CD4-positive, CD25-positive, alpha-beta regulatory T cell (primary cell): ENCODE measurements around the gene ARHGAP22. TPM values are rescaled to one million over a fixed set of nuclear protein-coding genes. Genes with fewer than 3 reads are reported as not detected.

ENCODE experiments used
- ATAC-seq, 2 donors: fragments of 150-1000 bp; cut with Tn5 transposase; one replicate each; pipeline ENCODE4 v1.10.0; 2021; ENCODE audit warnings: low read depth in 2 of 2, moderate number of reproducible peaks in 2 of 2, moderate library complexity in 1 of 2
- DNase-seq, 3 donors: peaks; one replicate each; pipeline versions ENCODE4 v3.0.0 to v3.0.0-alpha.2; 2012 to 2022; ENCODE audit warnings: mixed read lengths in 1 of 3
- H3K27ac ChIP-seq: one replicate; pipeline ENCODE4 v1.7.0; 2013; ENCODE audit warnings: mild to moderate bottlenecking, low read length; ENCODE audit not compliant: insufficient read depth, poor library complexity, severe bottlenecking
- H3K27me3 ChIP-seq: one replicate; pipeline ENCODE4 v1.7.0; 2013; ENCODE audit warnings: low read length; ENCODE audit not compliant: control insufficient read depth, insufficient read depth
- H3K36me3 ChIP-seq: one replicate; pipeline ENCODE4 v1.7.0; 2013; ENCODE audit warnings: mild to moderate bottlenecking, low read length, moderate library complexity; ENCODE audit not compliant: control insufficient read depth, insufficient read depth
- H3K4me1 ChIP-seq: 2 replicates; pipeline ENCODE4 v1.7.0; 2013; ENCODE audit warnings: mild to moderate bottlenecking, low read length; ENCODE audit not compliant: insufficient read depth, control insufficient read depth, poor library complexity, severe bottlenecking
- H3K4me3 ChIP-seq: one replicate; pipeline ENCODE4 v1.7.0; 2013; ENCODE audit warnings: low read depth, mild to moderate bottlenecking, low read length, moderate library complexity
- H3K9me3 ChIP-seq, 2 experiments: 1 replicate in 1 of 2; 2 replicates in 1 of 2; pipeline ENCODE4 v1.7.0; 2013; ENCODE audit warnings: low read length in 2 of 2, mild to moderate bottlenecking in 1 of 2, moderate library complexity in 1 of 2; ENCODE audit not compliant: control insufficient read depth in 2 of 2
- H3K27ac Mint-ChIP-seq, 3 donors: one replicate each; pipeline ENCODE4 v1.8.0; 2020 to 2022; ENCODE audit warnings: mild to moderate bottlenecking in 3 of 3, mixed read lengths in 3 of 3, moderate library complexity in 2 of 3
- H3K27me3 Mint-ChIP-seq: one replicate; pipeline ENCODE4 v1.8.0; 2022; ENCODE audit warnings: mild to moderate bottlenecking, mixed read lengths
- H3K36me3 Mint-ChIP-seq: one replicate; pipeline ENCODE4 v1.8.0; 2020; ENCODE audit warnings: mixed read lengths
- H3K4me1 Mint-ChIP-seq, 4 donors: one replicate each; pipeline ENCODE4 v1.8.0; 2020 to 2022; ENCODE audit warnings: mixed read lengths in 4 of 4, mild to moderate bottlenecking in 1 of 4
- H3K4me3 Mint-ChIP-seq, 4 donors: one replicate each; pipeline ENCODE4 v1.8.0; 2020 to 2022; ENCODE audit warnings: mild to moderate bottlenecking in 4 of 4, mixed read lengths in 4 of 4, moderate library complexity in 3 of 4
- H3K9me3 Mint-ChIP-seq, 7 donors: one replicate each; pipeline ENCODE4 v1.8.0; 2020 to 2022; ENCODE audit warnings: mixed read lengths in 7 of 7, mild to moderate bottlenecking in 3 of 7, moderate library complexity in 2 of 7
- polyA plus RNA-seq, 4 donors: library from polyadenylated mRNA; unstranded; fragments of 300-500 nt; fragmentation: Illumina TruSeq; gene quantifications; one replicate each; pipeline ENCODE4 v1.2.3, GENCODE V29; 2021
- total RNA-seq: library from RNA; stranded (reverse); gene quantifications from one replicate; pipeline ENCODE4 v1.2.3, GENCODE V29; 2022

The ARHGAP22 gene
- total and polyA plus RNA-seq, 5 donors from 2014 or later: 0.42 TPM; not detected in 4

GRCh38 chr10:48491392-48492139, 113.3 kb downstream of the ARHGAP22 start:
- DNase-seq (no peak), ATAC-seq (no peak)
- peaks cover 29% of the 10 kb centered on the region for H3K27me3 Mint-ChIP-seq
- H3K4me3 Mint-ChIP-seq: no peak overlapping the region
- H3K36me3 Mint-ChIP-seq: no peaks in the 10 kb centered on the region
- H3K27ac Mint-ChIP-seq: peak overlapping the region in 1 of 3 donors; percentile 65
- Histone ChIP-seq H3K4me1 (no peaks in the 10 kb centered on the region), H3K4me3 (no peak overlapping the region), H3K36me3 (no peaks in the 10 kb centered on the region), H3K27ac (no peak overlapping the region), H3K9me3 (no peaks in the 10 kb centered on the region), H3K27me3 (no peaks in the 10 kb centered on the region)
- H3K4me1 Mint-ChIP-seq: peaks cover 0 to 15% (median 10%) of the 10 kb centered on the region in 4 donors
- no peaks in the 10 kb centered on the region for H3K9me3 Mint-ChIP-seq

GRCh38 chr10:48490946-48491345, 113.9 kb downstream of the ARHGAP22 start:
- no peak overlapping the region for H3K4me3 ChIP-seq
- Mint-ChIP-seq H3K4me3 (peak overlapping the region in 1 of 4 donors; percentile 27), H3K36me3 (no peaks in the 10 kb centered on the region), H3K9me3 (no peaks in the 10 kb centered on the region), H3K27me3 (peaks cover 29% of the 10 kb centered on the region), H3K27ac (peak overlapping the region in 1 of 3 donors; percentile 65), H3K4me1 (peaks cover 0 to 15% (median 10%) of the 10 kb centered on the region in 4 donors)
- no peaks in the 10 kb centered on the region for H3K27me3 ChIP-seq
- DNase-seq: no peak
- no peaks in the 10 kb centered on the region for H3K36me3 ChIP-seq
- no peak overlapping the region for H3K27ac ChIP-seq
- H3K4me1 ChIP-seq: no peaks in the 10 kb centered on the region
- H3K9me3 ChIP-seq: no peaks in the 10 kb centered on the region
- no peak for ATAC-seq

GRCh38 chr10:48490571-48490940, 114.3 kb downstream of the ARHGAP22 start:
- Mint-ChIP-seq H3K9me3 (no peaks in the 10 kb centered on the region), H3K27me3 (peaks cover 27% of the 10 kb centered on the region), H3K36me3 (no peaks in the 10 kb centered on the region), H3K4me3 (peak overlapping the region in 1 of 4 donors; percentile 27), H3K27ac (no peak overlapping the region), H3K4me1 (peaks cover 0 to 15% (median 10%) of the 10 kb centered on the region in 4 donors)
- Histone ChIP-seq H3K9me3 (no peaks in the 10 kb centered on the region), H3K27ac (no peak overlapping the region), H3K4me1 (no peaks in the 10 kb centered on the region), H3K4me3 (no peak overlapping the region), H3K36me3 (no peaks in the 10 kb centered on the region), H3K27me3 (no peaks in the 10 kb centered on the region)
- ATAC-seq (no peak), DNase-seq (no peak)

GRCh38 chr10:48489099-48489498, 115.8 kb downstream of the ARHGAP22 start:
- Mint-ChIP-seq H3K27ac (no peak overlapping the region), H3K4me1 (peaks cover 0 to 5% (median 3%) of the 10 kb centered on the region in 4 donors), H3K9me3 (no peaks in the 10 kb centered on the region), H3K27me3 (peaks cover 20% of the 10 kb centered on the region), H3K36me3 (no peaks in the 10 kb centered on the region), H3K4me3 (no peak overlapping the region)
- Histone ChIP-seq H3K4me3 (no peak overlapping the region), H3K4me1 (no peaks in the 10 kb centered on the region), H3K36me3 (no peaks in the 10 kb centered on the region), H3K9me3 (no peaks in the 10 kb centered on the region), H3K27ac (no peak overlapping the region), H3K27me3 (no peaks in the 10 kb centered on the region)
- no peak for DNase-seq
- ATAC-seq: no peak

- Histone ChIP-seq H3K4me3 (no peak overlapping the region), H3K9me3 (no peaks in the 10 kb centered on the region), H3K36me3 (no peaks in the 10 kb centered on the region), H3K27ac (no peak overlapping the region), H3K27me3 (no peaks in the 10 kb centered on the region), H3K4me1 (no peaks in the 10 kb centered on the region)
- Mint-ChIP-seq H3K36me3 (no peaks in the 10 kb centered on the region), H3K4me1 (no peaks in the 10 kb centered on the region), H3K27ac (no peak overlapping the region), H3K9me3 (no peaks in the 10 kb centered on the region), H3K27me3 (peaks cover 24% of the 10 kb centered on the region), H3K4me3 (no peak overlapping the region)
- no peak for DNase-seq
- no peak for ATAC-seq
Observed at GRCh38 chr10:48487244-48487643, 117.6 kb downstream of the ARHGAP22 start.

- Histone ChIP-seq H3K4me1 (no peaks in the 10 kb centered on the region), H3K9me3 (no peaks in the 10 kb centered on the region), H3K27me3 (no peaks in the 10 kb centered on the region), H3K27ac (no peak overlapping the region), H3K36me3 (no peaks in the 10 kb centered on the region), H3K4me3 (no peak overlapping the region)
- H3K36me3 Mint-ChIP-seq: no peaks in the 10 kb centered on the region
- no peak for DNase-seq
- H3K4me1 Mint-ChIP-seq: no peaks in the 10 kb centered on the region
- peaks cover 28% of the 10 kb centered on the region for H3K27me3 Mint-ChIP-seq
- ATAC-seq: no peak
- H3K4me3 Mint-ChIP-seq: no peak overlapping the region
- no peaks in the 10 kb centered on the region for H3K9me3 Mint-ChIP-seq
- H3K27ac Mint-ChIP-seq: no peak overlapping the region
Observed at GRCh38 chr10:48485711-48486110, 119.2 kb downstream of the ARHGAP22 start.

- Histone ChIP-seq H3K36me3 (no peaks in the 10 kb centered on the region), H3K27me3 (no peaks in the 10 kb centered on the region), H3K4me1 (no peaks in the 10 kb centered on the region), H3K27ac (no peak overlapping the region), H3K4me3 (no peak overlapping the region), H3K9me3 (no peaks in the 10 kb centered on the region)
- Mint-ChIP-seq H3K9me3 (no peaks in the 10 kb centered on the region), H3K4me3 (no peak overlapping the region), H3K27ac (no peak overlapping the region), H3K36me3 (no peaks in the 10 kb centered on the region), H3K27me3 (peaks cover 25% of the 10 kb centered on the region), H3K4me1 (no peaks in the 10 kb centered on the region)
- DNase-seq (no peak), ATAC-seq (no peak)
Observed at GRCh38 chr10:48484911-48485310, 120.0 kb downstream of the ARHGAP22 start.

GRCh38 chr10:48482207-48482606, 122.7 kb downstream of the ARHGAP22 start:
- no peak for ATAC-seq
- Histone ChIP-seq H3K27ac (no peak overlapping the region), H3K36me3 (no peaks in the 10 kb centered on the region), H3K4me3 (no peak overlapping the region), H3K4me1 (no peaks in the 10 kb centered on the region), H3K9me3 (no peaks in the 10 kb centered on the region), H3K27me3 (no peaks in the 10 kb centered on the region)
- Mint-ChIP-seq H3K27me3 (peaks cover 13% of the 10 kb centered on the region), H3K36me3 (no peaks in the 10 kb centered on the region), H3K27ac (no peak overlapping the region), H3K4me1 (no peaks in the 10 kb centered on the region), H3K9me3 (no peaks in the 10 kb centered on the region), H3K4me3 (no peak overlapping the region)
- DNase-seq: no peak
